Adrenal gland (tissue), 12 donors: Measurements from ENCODE around the gene FBXO3. TPM values are rescaled to one million over a fixed set of nuclear protein-coding genes. Genes with fewer than 3 reads are reported as not detected.

Experiments used
- DNase-seq, 7 donors: peaks; one replicate each; pipeline ENCODE4 v3.0.0-alpha.2; 2019 to 2020
- H3K27ac ChIP-seq, 5 donors: fragments of 200-600 bp; sonication (generic) in 4 of 5; 1 replicate in 3 of 5; 2 replicates in 2 of 5; pipeline versions ENCODE4 v1.5.1 to v1.8.0; 2016 to 2020; ENCODE audit warnings: mild to moderate bottlenecking in 1 of 5
- H3K27me3 ChIP-seq: fragments of 200-600 bp; 2 replicates; pipeline ENCODE4 v1.8.0; 2021
- H3K36me3 ChIP-seq, 2 donors: fragments of 200-600 bp; replicated peaks in 1 of 2; 1 replicate in 1 of 2; 2 replicates in 1 of 2; pipeline versions ENCODE4 v1.5.1 to v1.8.0; 2018 to 2022
- H3K4me1 ChIP-seq, 2 donors: fragments of 200-600 bp; replicated peaks in 1 of 2; 1 replicate in 1 of 2; 2 replicates in 1 of 2; pipeline versions ENCODE4 v1.5.1 to v1.8.0; 2018 to 2021
- H3K4me3 ChIP-seq, 4 donors: fragments of 200-600 bp; sonication (generic) in 3 of 4; one replicate each; pipeline ENCODE4 v1.5.1; 2016 to 2018
- H3K9me3 ChIP-seq, 3 donors: fragments of 200-600 bp; sonication (generic) in 1 of 3; replicated peaks in 1 of 3; 1 replicate in 2 of 3; 2 replicates in 1 of 3; pipeline versions ENCODE4 v1.5.1 to v1.8.0; 2016 to 2021
- POLR2A ChIP-seq, 2 donors: fragments of 450-650 bp; IDR thresholded peaks; one replicate each; pipeline ENCODE4 v1.6.1; 2017; ENCODE audit warnings: antibody characterized with exemption in 2 of 2, mild to moderate bottlenecking in 2 of 2, moderate library complexity in 1 of 2
- WGBS, 4 donors: extraction: QIAGEN DNeasy Blood & Tissue Kit in 2 of 4; methylation state at CpG; one replicate each; pipeline versions ENCODE4 v1.1.5 to v1.1.7; 2013 to 2017; 5-methylcytosine and 5-hydroxymethylcytosine counted together
- intact Hi-C, 2 donors: fragments of 100-400 bp; cut with DNase I; formaldehyde crosslinking; loops; one replicate each; pipeline versions ENCODE4 v1.14.1 to v1.15.0; 2022 to 2023
- polyA plus RNA-seq, 3 donors: library from polyadenylated mRNA; stranded (reverse); fragments of 200-250 nt in 2 of 3; fragments of 350-450 nt in 1 of 3; fragmentation: Illumina TruSeq in 1 of 3; extraction: RNeasy Lipid Tissue Mini Kit (QIAGEN cat#74804) in 1 of 3; gene quantifications; one replicate each; pipeline ENCODE4 v1.2.3, GENCODE V29; 2013 to 2014
- total RNA-seq, 9 donors: library from RNA; depleted of rRNA in 4 of 9; stranded (reverse); fragments of >200 nt in 4 of 9; fragments of 120-200 nt in 1 of 9; fragmentation: NEBNext Ultra II Directional in 1 of 9; extraction: Animal tissue kit (Norgen Biotek cat#: 25700) in 1 of 9; gene quantifications; one replicate each; pipeline versions ENCODE4 v1.1.0 to v1.2.4, GENCODE V29; 2013 to 2023
- TF ChIP-seq, protein P1 (sequence below), 6 experiments: fragments of 450-650 bp in 4 of 6; fragments of 200-600 bp in 2 of 6; sonication (generic) in 1 of 6; IDR thresholded peaks; 1 replicate in 5 of 6; 2 replicates in 1 of 6; pipeline versions ENCODE4 v1.5.1 to v1.8.0; 2016 to 2021; ENCODE audit warnings: antibody characterized with exemption in 6 of 6, mild to moderate bottlenecking in 2 of 6, moderate library complexity in 1 of 6
- donor health status: healthy with polysubstance abuse.
- donor health status: Bipolar disorder and iron deficiency.
- donor health status: DM: yes; HTN: yes; CAD: no.
- donor health status: DM: no; HTN: no; CAD: no.
- donor health status: DM: no; HTN: no; CAD: no.
- donor health status: DM: yes; HTN: yes; CAD: no.

Gene FBXO3
- total and polyA plus RNA-seq, 12 donors: 20.7 to 59.2 (median 39.3) TPM

GRCh38 chr11:33808228-33808828 lies 34.0 kb upstream of the FBXO3 start:
- 24 to 28% (median 26%) methylated on average over 11 to 12 of the region's 12 CpGs for WGBS, 4 donors
- DNase-seq: peak; percentile 76 to 94 (median 85)
- no peaks in the 10 kb centered on the region for H3K9me3 ChIP-seq
- TF ChIP-seq, protein P1, sequence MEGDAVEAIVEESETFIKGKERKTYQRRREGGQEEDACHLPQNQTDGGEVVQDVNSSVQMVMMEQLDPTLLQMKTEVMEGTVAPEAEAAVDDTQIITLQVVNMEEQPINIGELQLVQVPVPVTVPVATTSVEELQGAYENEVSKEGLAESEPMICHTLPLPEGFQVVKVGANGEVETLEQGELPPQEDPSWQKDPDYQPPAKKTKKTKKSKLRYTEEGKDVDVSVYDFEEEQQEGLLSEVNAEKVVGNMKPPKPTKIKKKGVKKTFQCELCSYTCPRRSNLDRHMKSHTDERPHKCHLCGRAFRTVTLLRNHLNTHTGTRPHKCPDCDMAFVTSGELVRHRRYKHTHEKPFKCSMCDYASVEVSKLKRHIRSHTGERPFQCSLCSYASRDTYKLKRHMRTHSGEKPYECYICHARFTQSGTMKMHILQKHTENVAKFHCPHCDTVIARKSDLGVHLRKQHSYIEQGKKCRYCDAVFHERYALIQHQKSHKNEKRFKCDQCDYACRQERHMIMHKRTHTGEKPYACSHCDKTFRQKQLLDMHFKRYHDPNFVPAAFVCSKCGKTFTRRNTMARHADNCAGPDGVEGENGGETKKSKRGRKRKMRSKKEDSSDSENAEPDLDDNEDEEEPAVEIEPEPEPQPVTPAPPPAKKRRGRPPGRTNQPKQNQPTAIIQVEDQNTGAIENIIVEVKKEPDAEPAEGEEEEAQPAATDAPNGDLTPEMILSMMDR (IDR thresholded peaks at IDR 0.05): peak; percentile 82 to 95 (median 90)
- TF ChIP-seq POLR2A (IDR thresholded peaks at IDR 0.05): no peak
- H3K4me3 ChIP-seq: no peak overlapping the region
- no peak overlapping the region for H3K27ac ChIP-seq
- peaks cover 18% of the 10 kb centered on the region for H3K27me3 ChIP-seq
- H3K36me3 ChIP-seq: no peaks in the 10 kb centered on the region
- H3K4me1 ChIP-seq: no peaks in the 10 kb centered on the region
- intact Hi-C loops: no loop called here

DNA sequence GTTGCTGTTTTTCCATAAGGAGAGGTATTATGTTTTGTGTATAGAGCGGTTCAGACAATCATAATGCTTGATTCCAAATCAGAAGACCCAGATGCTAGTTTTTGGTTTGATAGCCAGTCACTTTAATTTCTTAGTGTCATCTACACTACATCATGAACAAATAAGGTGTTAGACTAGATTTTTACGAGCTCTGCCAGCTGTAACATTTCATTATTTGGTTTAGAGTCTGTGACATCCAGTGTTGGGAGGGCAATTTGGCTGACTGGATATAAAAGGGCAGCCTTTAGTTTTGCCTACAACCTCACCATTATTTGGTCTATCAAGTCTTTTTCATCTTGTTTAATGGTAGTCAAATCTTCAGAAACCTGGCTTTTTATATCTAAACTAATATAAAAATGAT lies 30.2 kb upstream of the FBXO3 start:
- no peak for DNase-seq
- no peak overlapping the region for H3K4me3 ChIP-seq
- H3K4me1 ChIP-seq: peaks cover 0 to 11% of the 10 kb centered on the region in 2 donors
- H3K27me3 ChIP-seq: peaks cover 36% of the 10 kb centered on the region
- TF ChIP-seq, protein P1 (IDR thresholded peaks at IDR 0.05): no peak
- TF ChIP-seq POLR2A (IDR thresholded peaks at IDR 0.05): no peak
- 82 to 86% (median 85%) methylated on average over 2 of the region's 2 CpGs for WGBS, 4 donors
- no peaks in the 10 kb centered on the region for H3K9me3 ChIP-seq
- H3K27ac ChIP-seq: no peak overlapping the region
- intact Hi-C loops: no loop called here
- no peaks in the 10 kb centered on the region for H3K36me3 ChIP-seq

- H3K4me1 ChIP-seq: peaks cover 0 to 11% of the 10 kb centered on the region in 2 donors
- intact Hi-C loops: no loop called here
- peaks cover 41% of the 10 kb centered on the region for H3K27me3 ChIP-seq
- H3K9me3 ChIP-seq: no peaks in the 10 kb centered on the region
- H3K4me3 ChIP-seq: peak overlapping the region in 1 of 4 donors; percentile 2
- DNase-seq: peak; percentile 37 to 64 (median 62)
- 3 to 5% (median 4%) methylated on average over 17 to 18 of the region's 18 CpGs for WGBS, 4 donors
- TF ChIP-seq, protein P1 (IDR thresholded peaks at IDR 0.05): no peak
- TF ChIP-seq POLR2A (IDR thresholded peaks at IDR 0.05): no peak
- no peaks in the 10 kb centered on the region for H3K36me3 ChIP-seq
- no peak overlapping the region for H3K27ac ChIP-seq
Observed at GRCh38 chr11:33802194-33802950, 28.1 kb upstream of the FBXO3 start.

- Histone ChIP-seq H3K4me1 (peaks cover 0 to 11% of the 10 kb centered on the region in 2 donors), H3K9me3 (no peaks in the 10 kb centered on the region), H3K36me3 (no peaks in the 10 kb centered on the region), H3K27ac (no peak overlapping the region), H3K4me3 (no peak overlapping the region), H3K27me3 (peaks cover 46% of the 10 kb centered on the region)
- TF ChIP-seq, protein P1 (IDR thresholded peaks at IDR 0.05): no peak
- TF ChIP-seq POLR2A (IDR thresholded peaks at IDR 0.05): no peak
- DNase-seq: no peak
- WGBS, 4 donors: 14 to 21% (median 18%) methylated on average over 7 of the region's 7 CpGs
- intact Hi-C loops: no loop called here
Observed at GRCh38 chr11:33801821-33802193, 27.5 kb upstream of the FBXO3 start.
